ENCODE data around the gene ASIC1.
"Not testable (repeated sequence)": the region's sequence is repeated elsewhere in the genome, so short reads cannot be mapped to it uniquely, and the experiment has no call there.

The ASIC1 gene

GRCh38 chr12:50057000-50057841 lies at the start of gene ASIC1:
ASIC1 (plus strand) TSS chr12:50057596; CDS start chr12:50058767, 1,171 bp downstream.
- DNase-seq: peak; percentile 54

DNA sequence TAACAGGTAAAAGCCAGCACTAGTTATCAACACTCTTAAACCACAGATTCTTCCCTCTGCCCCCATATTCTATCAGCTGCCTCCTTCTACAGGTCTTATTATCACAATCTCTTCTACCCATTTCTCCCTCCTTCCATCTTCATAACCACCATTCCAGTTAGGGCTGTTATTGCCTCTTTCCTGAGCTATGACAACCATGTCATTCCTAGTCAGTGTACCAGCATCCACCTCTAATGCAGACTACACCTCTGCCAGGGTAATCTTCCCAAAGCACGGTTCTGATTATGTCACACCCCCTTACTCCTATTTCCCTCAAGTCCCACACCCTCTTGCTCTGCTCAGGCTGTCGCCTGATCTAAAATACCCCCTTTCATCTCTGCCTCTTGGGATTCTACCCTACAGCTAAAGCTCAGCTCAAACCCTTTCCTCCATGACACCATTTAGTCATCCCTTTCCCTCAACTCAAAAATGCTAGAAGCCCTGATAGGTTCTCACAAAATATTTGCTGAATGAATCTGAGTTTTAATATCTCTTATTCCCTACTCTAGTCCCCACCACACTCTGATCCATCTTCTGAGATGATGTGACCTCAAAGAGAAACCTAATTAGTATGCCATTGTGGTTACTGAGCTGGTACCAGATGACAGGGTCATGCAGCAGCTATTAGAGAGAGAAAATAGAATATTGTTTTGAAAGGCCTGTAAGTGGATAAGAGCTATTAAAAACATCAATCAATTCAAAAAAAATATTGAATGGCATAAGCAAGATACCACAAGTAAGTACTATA lies 43.8 kb upstream of the ASIC1 start:
- DNase-seq: no peak

- DNase-seq: no peak
These were observed 43.1 kb upstream of the ASIC1 start for GRCh38 chr12:50014342-50014741.

DNA sequence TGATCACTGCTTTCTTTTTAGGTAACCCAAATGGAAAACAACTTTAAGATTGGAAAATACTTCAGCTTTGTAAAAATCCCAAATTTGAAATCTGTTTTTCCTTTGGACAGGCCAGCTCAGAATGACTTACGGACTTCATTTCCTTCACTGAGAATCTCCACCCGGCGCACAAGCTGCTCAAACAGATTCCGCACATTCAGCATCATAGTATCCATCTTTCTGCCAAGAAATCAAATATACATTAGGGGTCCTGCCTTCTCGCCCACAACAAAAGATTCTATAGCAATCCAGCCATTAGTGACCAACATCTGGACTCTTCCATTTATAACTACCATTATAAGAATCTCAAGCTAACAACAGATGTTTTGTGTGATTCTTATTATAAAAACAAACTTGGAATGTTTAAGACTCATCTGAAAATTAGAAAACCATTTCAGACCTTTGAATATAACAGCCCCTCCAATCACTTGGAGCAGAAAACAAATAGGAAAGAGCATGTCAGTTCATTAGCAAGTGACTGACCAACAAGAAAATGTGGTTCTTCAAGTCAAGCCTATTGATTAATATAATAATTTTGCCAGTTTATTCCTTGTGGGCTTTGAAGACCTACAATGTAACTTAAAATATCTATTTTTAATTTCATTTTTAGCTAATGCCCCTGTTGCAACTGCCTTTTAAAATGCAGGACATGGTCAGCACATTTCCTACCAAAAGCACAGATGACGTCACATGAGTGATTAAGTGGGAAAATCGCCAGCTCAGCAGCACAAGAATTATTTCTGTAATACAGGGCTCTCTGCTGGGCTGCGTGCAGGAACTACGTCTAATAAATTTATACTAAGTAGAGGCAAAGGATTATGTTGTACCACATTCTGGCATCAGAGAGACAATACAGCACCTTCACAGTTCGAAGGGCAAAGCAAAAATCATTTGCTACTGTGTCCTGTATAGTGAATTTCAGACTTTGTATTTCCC lies 40.6 kb upstream of the ASIC1 start:
- DNase-seq: no peak

GRCh38 chr12:50017641-50018040 lies 39.8 kb upstream of the ASIC1 start:
- no peak for DNase-seq

GRCh38 chr12:50018154-50018553 lies 39.2 kb upstream of the ASIC1 start:
- no peak for DNase-seq

- DNase-seq: no peak
These were observed 38.4 kb upstream of the ASIC1 start for GRCh38 chr12:50018968-50019367.

DNA sequence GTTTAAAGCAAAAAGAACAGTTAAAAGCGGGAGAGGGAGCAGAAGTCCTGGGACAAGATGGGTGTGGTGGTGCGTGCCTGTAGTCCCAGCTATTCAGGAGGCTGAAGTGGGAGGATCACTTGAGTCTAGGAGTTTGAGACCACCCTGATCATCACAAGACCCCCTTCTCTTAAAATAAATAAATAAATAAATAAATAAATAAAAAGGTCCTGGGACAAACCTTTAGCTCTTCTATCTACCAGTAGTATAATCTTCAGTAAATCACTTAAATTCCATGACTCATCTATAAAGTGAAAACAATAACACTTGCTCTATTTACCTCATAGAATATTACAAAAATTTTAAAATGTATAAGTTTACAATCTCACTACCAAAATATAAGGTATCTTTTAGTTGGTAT lies 37.9 kb upstream of the ASIC1 start:
- DNase-seq: no peak

DNA sequence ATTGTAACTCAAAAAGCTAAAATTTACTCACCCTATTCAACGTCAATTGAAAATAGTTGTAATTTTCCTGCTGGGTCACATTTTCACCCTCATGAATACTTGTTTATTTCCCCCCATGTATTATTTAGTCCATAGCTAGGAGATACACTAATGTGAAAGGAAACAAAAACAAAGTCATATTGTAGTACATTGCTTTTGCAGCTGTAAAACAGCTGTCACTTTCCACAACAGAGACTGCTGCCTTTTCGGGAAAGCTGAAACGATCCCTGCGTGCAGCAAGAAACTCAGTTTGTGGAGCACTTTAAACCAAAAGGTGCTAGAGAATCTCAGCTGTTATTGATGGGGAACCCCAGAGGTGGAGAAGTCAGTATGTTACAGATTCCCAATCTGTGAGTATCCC lies 36.4 kb upstream of the ASIC1 start:
- DNase-seq: no peak

DNA sequence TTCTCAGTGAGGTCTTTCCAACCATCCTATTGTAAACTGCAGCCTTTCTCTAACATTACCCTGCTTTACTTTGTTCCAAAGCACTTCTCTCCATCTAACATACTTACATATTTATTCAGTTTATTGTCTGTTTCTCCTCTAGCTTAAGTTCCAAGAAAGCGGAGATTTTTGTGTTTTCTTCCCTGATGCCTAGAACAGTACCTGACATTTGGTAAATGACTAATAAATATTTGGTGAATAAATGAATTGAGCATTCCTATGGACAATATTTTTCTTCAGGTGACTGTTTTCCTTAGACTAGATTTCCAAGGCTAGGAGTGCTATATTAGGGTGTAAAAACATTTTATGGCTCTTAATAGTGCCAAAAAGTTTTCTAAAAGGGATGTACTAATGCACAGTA lies 34.5 kb upstream of the ASIC1 start:
- DNase-seq: no peak

DNA sequence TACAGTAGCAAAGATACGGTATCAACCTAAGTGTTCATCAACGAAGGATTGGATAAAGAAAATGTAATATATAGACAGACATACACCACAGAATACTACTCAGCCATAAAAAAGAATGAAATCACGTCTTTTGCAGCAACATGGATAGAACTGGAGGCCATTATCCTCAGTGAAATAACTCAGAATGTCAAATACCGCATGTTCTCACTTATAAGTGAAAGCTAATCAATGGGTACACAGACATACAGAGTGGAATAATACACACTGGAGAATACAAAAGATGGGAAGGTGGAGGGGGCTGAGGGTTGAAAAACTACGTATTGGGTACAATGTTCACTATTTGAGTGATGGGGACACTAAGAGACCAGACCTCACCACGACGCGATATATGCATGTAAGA lies 33.2 kb upstream of the ASIC1 start:
- DNase-seq: no peak

DNA sequence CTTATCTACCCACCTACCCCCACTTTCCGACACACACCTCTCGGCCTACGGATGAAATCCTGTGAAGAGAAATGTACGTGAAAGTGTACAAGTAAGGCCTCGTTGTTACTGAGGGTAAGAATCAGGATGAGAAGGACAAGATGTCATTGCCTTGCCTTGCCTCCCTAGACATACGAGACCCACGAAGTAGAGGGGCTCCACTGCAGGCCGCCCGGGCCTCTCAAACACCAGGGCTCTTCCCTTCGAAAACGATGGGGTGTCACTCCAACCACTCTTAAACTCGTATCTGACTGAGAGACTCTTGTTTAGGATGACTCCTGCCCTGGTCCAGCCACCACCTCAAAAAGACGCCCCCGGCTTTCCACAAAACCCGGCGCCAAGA lies 32.6 kb upstream of the ASIC1 start:
- no peak for DNase-seq

DNA sequence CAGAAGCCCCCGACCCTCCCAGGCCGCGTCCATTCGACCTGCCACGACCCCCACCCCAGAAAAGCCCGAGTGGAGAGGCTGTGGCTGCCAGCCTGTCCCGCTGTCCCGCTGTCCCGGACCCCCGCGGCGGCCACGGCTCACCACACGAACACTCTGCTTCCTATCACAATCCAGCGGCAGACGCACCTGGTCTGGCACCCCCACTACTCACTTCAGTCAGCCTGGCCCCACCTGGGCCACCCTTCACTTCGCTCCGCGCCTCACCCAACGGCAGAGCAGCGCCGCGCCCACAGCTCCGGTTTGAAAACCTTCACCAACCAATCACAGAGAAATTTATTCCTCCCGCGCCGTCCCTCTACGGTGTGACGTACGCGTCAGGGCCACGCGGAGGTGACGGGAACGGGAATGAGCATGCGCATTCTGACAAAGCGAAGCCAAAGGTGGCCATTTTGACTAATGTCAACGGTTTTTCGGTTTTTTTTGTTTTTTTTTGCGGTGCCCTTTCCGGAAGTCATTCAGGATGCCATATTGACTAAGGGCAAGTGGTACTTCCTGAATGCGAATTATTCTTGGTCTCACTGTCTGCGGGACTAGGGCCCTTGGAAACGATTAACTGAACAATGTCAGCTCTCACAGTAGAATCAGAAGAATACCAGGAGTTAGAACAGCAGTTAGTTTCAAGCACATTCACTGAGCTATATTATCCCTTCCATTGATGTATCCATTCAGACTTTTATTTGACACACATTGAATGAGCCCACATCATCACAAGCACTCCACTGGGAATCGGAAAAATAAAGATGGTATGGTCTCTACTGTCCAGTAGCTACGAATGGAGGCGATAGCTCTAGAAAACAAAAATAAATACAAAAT lies 32.0 kb upstream of the ASIC1 start, which contains the start of gene RACGAP1:
RACGAP1 (minus strand) TSS at position 308 of the 873 bp plus-strand sequence. CDS start 8,779 bp downstream, outside the sequence.
- peak; percentile 89 for DNase-seq

DNA sequence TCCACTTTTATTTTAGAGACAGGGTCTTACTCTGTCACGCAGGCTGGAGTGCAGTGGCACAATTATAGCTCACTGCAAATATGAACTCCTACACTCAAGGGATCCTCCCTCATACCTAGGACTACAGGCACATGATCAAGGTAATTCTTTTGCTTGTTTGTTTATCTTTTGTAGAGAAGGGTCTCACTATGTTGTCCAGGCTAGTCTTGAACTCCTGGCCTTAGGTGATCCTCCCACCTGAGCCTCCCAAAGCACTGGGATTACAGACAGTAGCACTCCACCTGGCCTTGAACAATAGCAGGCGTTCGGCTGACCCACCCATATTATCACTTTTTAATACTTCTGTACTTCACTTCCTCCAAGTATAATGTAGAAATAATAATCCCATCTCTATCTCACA lies 30.7 kb upstream of the ASIC1 start:
- no peak for DNase-seq

GRCh38 chr12:50030449-50030848 lies 26.9 kb upstream of the ASIC1 start:
- DNase-seq: not testable (repeated sequence)

DNA sequence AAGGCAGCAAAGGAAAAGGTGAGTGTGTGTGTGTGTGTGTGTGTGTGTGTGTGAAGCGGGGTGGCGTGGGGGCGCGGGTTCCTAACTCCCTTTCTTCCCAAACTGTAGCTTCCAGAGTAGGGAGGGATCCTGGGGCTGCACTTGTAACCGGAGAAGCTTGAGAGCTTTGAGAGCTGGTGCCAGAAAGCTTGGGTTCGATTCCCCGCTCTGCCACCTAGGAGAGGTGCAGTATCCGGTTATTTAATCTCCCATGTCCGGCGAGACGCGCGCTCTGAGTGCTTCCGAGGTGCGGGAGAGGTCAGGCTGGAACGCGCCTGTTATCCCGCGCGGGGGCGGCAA lies 24.9 kb upstream of the ASIC1 start:
- no peak for DNase-seq

DNA sequence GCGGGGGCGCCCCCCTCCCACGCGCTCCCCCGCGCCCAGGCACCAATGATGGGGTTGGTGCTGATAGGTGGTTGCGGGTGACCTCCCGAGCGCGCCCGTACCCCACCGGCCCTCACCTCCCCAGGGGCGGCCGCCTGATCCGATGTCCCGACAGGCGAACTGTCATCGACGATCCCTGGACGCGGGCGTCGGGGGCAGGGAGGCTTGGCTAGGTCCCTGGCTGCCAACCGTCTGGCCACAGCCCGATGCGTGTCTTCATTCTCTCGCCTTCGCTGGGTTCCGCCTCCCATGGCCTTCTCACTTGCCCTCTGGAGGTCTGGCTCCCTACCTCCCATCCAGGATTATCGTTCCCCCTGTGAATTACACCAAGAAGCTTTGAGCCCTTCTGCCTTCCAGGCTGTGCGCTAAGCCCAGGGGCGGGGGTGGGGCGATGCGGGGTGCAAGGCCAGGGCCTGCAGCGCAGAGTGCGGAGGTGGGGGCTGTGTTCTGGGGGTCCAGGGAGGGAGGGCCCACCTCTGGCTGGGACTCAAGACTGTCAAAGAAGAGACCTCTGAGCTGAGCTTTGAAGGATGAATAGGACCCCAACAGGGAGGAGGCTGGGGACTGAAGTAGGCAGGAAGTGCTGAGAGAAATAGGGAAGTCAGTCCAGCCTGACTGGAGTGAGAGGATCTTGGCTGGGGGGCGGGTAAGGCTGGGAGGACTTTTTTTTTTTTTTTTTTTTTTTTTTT lies 24.4 kb upstream of the ASIC1 start:
- no peak for DNase-seq

DNA sequence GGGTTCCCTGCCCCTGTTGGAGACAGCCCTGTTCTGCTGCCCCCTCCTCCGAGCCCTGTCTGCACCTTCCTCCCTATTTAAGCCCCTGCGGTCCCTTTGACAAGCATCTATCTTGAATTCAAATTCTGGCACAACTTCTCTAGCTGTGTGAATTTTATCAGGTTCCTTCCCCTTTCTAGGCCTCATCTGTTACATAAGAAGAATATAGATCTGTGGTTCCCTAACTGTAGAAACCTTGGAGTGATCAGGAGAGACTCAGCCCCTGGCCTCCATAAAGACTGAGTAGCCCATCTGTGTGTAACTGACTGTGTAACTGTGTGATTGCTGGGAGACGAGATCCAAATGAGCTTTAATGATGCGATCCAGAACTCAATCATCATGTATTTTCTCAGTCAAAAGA lies 19.1 kb upstream of the ASIC1 start:
- no peak for DNase-seq

GRCh38 chr12:50039151-50039835 lies 18.1 kb upstream of the ASIC1 start:
- peak; percentile 91 for DNase-seq

- no peak for DNase-seq
These were observed 16.7 kb upstream of the ASIC1 start for GRCh38 chr12:50040657-50041056.
